ENCODE results near the gene MYO15A.

MYO15A gene

GRCh38 chr17:18194804-18195203, 86.2 kb downstream of the MYO15A start:
- peak overlapping the region; percentile 1 for H3K4me2 ChIP-seq (ENCODE audit: low read depth, low read length, poor library complexity, severe bottlenecking)
- H3K9me3 ChIP-seq (ENCODE audit: insufficient read depth, low read depth, low read length): no peaks in the 10 kb centered on the region
- no peak overlapping the region for H3K9ac ChIP-seq (ENCODE audit: low read depth, low read length, poor library complexity, severe bottlenecking)
- H3K27me3 ChIP-seq (ENCODE audit: insufficient read depth, low read length, poor library complexity, severe bottlenecking): no peaks in the 10 kb centered on the region
- H3F3A ChIP-seq (ENCODE audit: low read depth): no peaks in the 10 kb centered on the region
- H2AFZ ChIP-seq (ENCODE audit: low read length): no peak overlapping the region
- peaks cover 24% of the 10 kb centered on the region for H3K4me1 ChIP-seq (ENCODE audit: insufficient read depth, low read length, poor library complexity, severe bottlenecking)
- H3K9me2 ChIP-seq (replicated peaks; ENCODE audit: low read depth, low read length): no peaks in the 10 kb centered on the region
- peaks cover 72% of the 10 kb centered on the region; the same call in 1 of the 2 replicates for H3K36me3 ChIP-seq (ENCODE audit: insufficient read depth, low read length)
- H4K20me1 ChIP-seq (ENCODE audit: insufficient read depth, low read length, poor library complexity, severe bottlenecking): peaks cover 86% of the 10 kb centered on the region
- no peak for TF ChIP-seq EZH2phosphoT487 (IDR thresholded peaks at IDR 0.05; ENCODE audit: borderline replicate concordance)
- no peak for TF ChIP-seq CTCF (conservative IDR thresholded peaks at IDR 0.05; ENCODE audit: low read length)
- H3K4me3 ChIP-seq (ENCODE audit: low read length, poor library complexity, severe bottlenecking): no peak overlapping the region
- peaks cover 99% of the 10 kb centered on the region for H3K79me2 ChIP-seq (ENCODE audit: insufficient read depth, low read length)

- Histone ChIP-seq H2AFZ (ENCODE audit: low read length) (no peak overlapping the region), H3K36me3 (ENCODE audit: insufficient read depth, low read length) (peaks cover 72% of the 10 kb centered on the region; the same call in 1 of the 2 replicates), H3K9me3 (ENCODE audit: insufficient read depth, low read depth, low read length) (no peaks in the 10 kb centered on the region), H3F3A (ENCODE audit: low read depth) (no peaks in the 10 kb centered on the region), H3K9me2 (replicated peaks; ENCODE audit: low read depth, low read length) (no peaks in the 10 kb centered on the region), H4K20me1 (ENCODE audit: insufficient read depth, low read length, poor library complexity, severe bottlenecking) (peaks cover 87% of the 10 kb centered on the region), H3K79me2 (ENCODE audit: insufficient read depth, low read length) (peaks cover 97% of the 10 kb centered on the region), H3K4me1 (ENCODE audit: insufficient read depth, low read length, poor library complexity, severe bottlenecking) (peaks cover 23% of the 10 kb centered on the region), H3K4me2 (ENCODE audit: low read depth, low read length, poor library complexity, severe bottlenecking) (peak overlapping the region; percentile 1), H3K4me3 (ENCODE audit: low read length, poor library complexity, severe bottlenecking) (no peak overlapping the region), H3K9ac (ENCODE audit: low read depth, low read length, poor library complexity, severe bottlenecking) (no peak overlapping the region), H3K27me3 (ENCODE audit: insufficient read depth, low read length, poor library complexity, severe bottlenecking) (no peaks in the 10 kb centered on the region)
- TF ChIP-seq CTCF (conservative IDR thresholded peaks at IDR 0.05; ENCODE audit: low read length) (no peak), EZH2phosphoT487 (IDR thresholded peaks at IDR 0.05; ENCODE audit: borderline replicate concordance) (no peak)
Observed at GRCh38 chr17:18195246-18195645, 86.7 kb downstream of the MYO15A start.

GRCh38 chr17:18197535-18198194, 89.1 kb downstream of the MYO15A start:
- H3K9ac ChIP-seq (ENCODE audit: low read depth, low read length, poor library complexity, severe bottlenecking): no peak overlapping the region
- H3K79me2 ChIP-seq (ENCODE audit: insufficient read depth, low read length): peaks cover 95% of the 10 kb centered on the region
- H3K27me3 ChIP-seq (ENCODE audit: insufficient read depth, low read length, poor library complexity, severe bottlenecking): no peaks in the 10 kb centered on the region
- H3K4me1 ChIP-seq (ENCODE audit: insufficient read depth, low read length, poor library complexity, severe bottlenecking): peaks cover 10% of the 10 kb centered on the region
- no peak overlapping the region for H3K4me2 ChIP-seq (ENCODE audit: low read depth, low read length, poor library complexity, severe bottlenecking)
- H4K20me1 ChIP-seq (ENCODE audit: insufficient read depth, low read length, poor library complexity, severe bottlenecking): peaks cover 76% of the 10 kb centered on the region
- H3K36me3 ChIP-seq (ENCODE audit: insufficient read depth, low read length): peaks cover 84% of the 10 kb centered on the region; the same call in 1 of the 2 replicates
- TF ChIP-seq EZH2phosphoT487 (IDR thresholded peaks at IDR 0.05; ENCODE audit: borderline replicate concordance): no peak
- TF ChIP-seq CTCF (conservative IDR thresholded peaks at IDR 0.05; ENCODE audit: low read length): no peak
- H2AFZ ChIP-seq (ENCODE audit: low read length): no peak overlapping the region
- no peaks in the 10 kb centered on the region for H3F3A ChIP-seq (ENCODE audit: low read depth)
- H3K9me2 ChIP-seq (replicated peaks; ENCODE audit: low read depth, low read length): no peaks in the 10 kb centered on the region
- H3K9me3 ChIP-seq (ENCODE audit: insufficient read depth, low read depth, low read length): no peaks in the 10 kb centered on the region
- H3K4me3 ChIP-seq (ENCODE audit: low read length, poor library complexity, severe bottlenecking): no peak overlapping the region

All from Loucy (cell line).